HepG2 (cell line): ENCODE measurements around the gene FEV. TPM values are rescaled to one million over a fixed set of nuclear protein-coding genes. Genes with fewer than 3 reads are reported as not detected.

Source experiments
- BHLHE40 ChIP-seq: IDR thresholded peaks from 2 replicates; pipeline ENCODE4 v1.6.1; 2011; ENCODE audit warnings: low read length, improper control_type of control experiment
- BRD4 ChIP-seq: sonication (generic); formaldehyde crosslinking; IDR thresholded peaks from 2 replicates; pipeline ENCODE4 v1.4.0; 2020; ENCODE audit warnings: missing genetic modification reagents
- GATA4 ChIP-seq: sonication (generic); IDR thresholded peaks from 2 replicates; pipeline ENCODE4 v1.6.1; 2016; ENCODE audit warnings: antibody characterized with exemption, low read depth, borderline replicate concordance
- JARID2 ChIP-seq: sonication (generic); formaldehyde crosslinking; IDR thresholded peaks from 2 replicates; pipeline ENCODE4 v1.8.1; 2023; ENCODE audit warnings: missing genetic modification reagents, inconsistent platforms; ENCODE audit not compliant: insufficient replicate concordance
- KLF15 ChIP-seq: sonication (generic); formaldehyde crosslinking; IDR thresholded peaks from 2 replicates; pipeline ENCODE4 v1.8.1; 2023; ENCODE audit warnings: borderline replicate concordance, mild to moderate bottlenecking, inconsistent platforms, missing genetic modification reagents, mixed read lengths
- SNRNP70 ChIP-seq: fragments of 200-400 bp; formaldehyde crosslinking; IDR thresholded peaks from 2 replicates; pipeline ENCODE4 v1.6.1; 2017; ENCODE audit warnings: mild to moderate bottlenecking, low read depth, low read length, moderate library complexity
- ZFP41 ChIP-seq: sonication (generic); formaldehyde crosslinking; IDR thresholded peaks from 2 replicates; pipeline ENCODE4 v1.4.0; 2020; ENCODE audit warnings: mild to moderate bottlenecking, missing genetic modification reagents, borderline replicate concordance
- ZFP90 ChIP-seq: sonication (generic); formaldehyde crosslinking; IDR thresholded peaks from 2 replicates; pipeline ENCODE4 v1.8.0; 2022; ENCODE audit warnings: missing genetic modification reagents, mild to moderate bottlenecking, inconsistent platforms, borderline replicate concordance
- ZNF337 ChIP-seq: sonication (generic); formaldehyde crosslinking; IDR thresholded peaks from 2 replicates; pipeline ENCODE4 v1.5.1; 2020; ENCODE audit warnings: missing genetic modification reagents, low read depth, mild to moderate bottlenecking, borderline replicate concordance
- ZNF781 ChIP-seq: sonication (generic); formaldehyde crosslinking; IDR thresholded peaks from 2 replicates; pipeline ENCODE4 v1.5.1; 2020; ENCODE audit warnings: borderline replicate concordance, mild to moderate bottlenecking, missing genetic modification reagents; ENCODE audit errors: not compliant biosample characterization
- polyA plus RNA-seq, 8 experiments: library from polyadenylated mRNA; depleted of rRNA in 3 of 8; stranded (reverse) in 7 of 8; unstranded in 1 of 8; fragments of >200 nt; fragmentation: Illumina TruSeq in 4 of 8; extraction: Trizol in 4 of 8; gene quantifications; 2 replicates each; pipeline versions ENCODE4 v1.2.1 to v1.2.3, GENCODE V29; 2011 to 2016; ENCODE audit warnings: low read depth in 4 of 8, missing spikeins in 1 of 8, mixed read lengths in 1 of 8; ENCODE audit not compliant: insufficient read depth in 1 of 8
- total RNA-seq, 5 experiments: library from RNA; depleted of rRNA; stranded (reverse); fragments of >200 nt; fragmentation: Illumina TruSeq; extraction: Trizol; gene quantifications; 2 replicates each; pipeline ENCODE4 v1.2.3, GENCODE V29; 2016; ENCODE audit warnings: low read depth in 1 of 5
- TF ChIP-seq, protein P1 (sequence below), 2 experiments: fragments of 450-650 bp in 1 of 2; sonication (generic) in 1 of 2; formaldehyde crosslinking in 1 of 2; IDR thresholded peaks; 2 replicates each; pipeline versions ENCODE4 v1.6.1 to v1.8.0; 2016 to 2022; ENCODE audit warnings: antibody characterized with exemption in 1 of 2, mild to moderate bottlenecking in 1 of 2, missing genetic modification reagents in 1 of 2
- TF ChIP-seq, protein P2 (sequence below): sonication (generic); formaldehyde crosslinking; IDR thresholded peaks from 2 replicates; pipeline ENCODE4 v1.4.0; 2020; ENCODE audit warnings: missing genetic modification reagents, borderline replicate concordance
- TF ChIP-seq, protein P3 (sequence below): sonication (generic); formaldehyde crosslinking; IDR thresholded peaks from 2 replicates; pipeline ENCODE4 v1.4.0; 2020; ENCODE audit warnings: missing genetic modification reagents

Gene FEV
- total and polyA plus RNA-seq, 2 of the 13 experiments (the other 11 are each of a cell fraction or from before 2014, with no cell fraction given), result not detected

DNA sequence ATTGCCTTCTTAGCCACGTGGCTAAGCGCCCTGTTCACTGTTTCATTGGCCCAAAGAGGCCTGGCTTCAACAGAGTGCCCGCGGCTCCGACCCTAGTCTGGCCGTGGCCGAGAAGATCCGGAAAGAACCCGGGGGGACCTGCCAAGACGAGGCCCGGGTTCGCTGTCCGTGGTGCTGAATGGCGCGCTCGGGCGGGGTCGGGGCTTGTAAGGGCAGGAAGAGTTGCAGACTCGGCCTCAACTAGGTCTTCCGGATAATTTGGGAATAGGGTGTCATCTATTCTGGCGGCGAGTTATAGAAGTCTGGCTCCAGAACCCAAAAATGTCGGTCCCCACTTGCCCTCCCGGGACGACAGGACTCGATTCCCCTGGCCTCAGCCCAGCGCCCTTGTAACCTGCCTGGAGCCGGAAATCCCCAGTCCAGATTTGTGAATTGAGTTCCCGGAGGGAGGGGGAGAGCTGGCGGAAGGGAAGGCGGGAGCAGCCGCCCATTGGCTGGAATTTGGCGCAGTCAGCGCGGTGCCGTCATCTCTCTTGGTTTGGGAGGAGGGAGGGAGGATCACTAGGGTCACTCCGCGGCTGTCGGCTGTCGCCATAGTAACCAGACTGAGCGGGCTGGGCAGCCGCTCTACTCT lies 22.0 kb downstream of the FEV start (continued):
- TF ChIP-seq, protein P1, sequence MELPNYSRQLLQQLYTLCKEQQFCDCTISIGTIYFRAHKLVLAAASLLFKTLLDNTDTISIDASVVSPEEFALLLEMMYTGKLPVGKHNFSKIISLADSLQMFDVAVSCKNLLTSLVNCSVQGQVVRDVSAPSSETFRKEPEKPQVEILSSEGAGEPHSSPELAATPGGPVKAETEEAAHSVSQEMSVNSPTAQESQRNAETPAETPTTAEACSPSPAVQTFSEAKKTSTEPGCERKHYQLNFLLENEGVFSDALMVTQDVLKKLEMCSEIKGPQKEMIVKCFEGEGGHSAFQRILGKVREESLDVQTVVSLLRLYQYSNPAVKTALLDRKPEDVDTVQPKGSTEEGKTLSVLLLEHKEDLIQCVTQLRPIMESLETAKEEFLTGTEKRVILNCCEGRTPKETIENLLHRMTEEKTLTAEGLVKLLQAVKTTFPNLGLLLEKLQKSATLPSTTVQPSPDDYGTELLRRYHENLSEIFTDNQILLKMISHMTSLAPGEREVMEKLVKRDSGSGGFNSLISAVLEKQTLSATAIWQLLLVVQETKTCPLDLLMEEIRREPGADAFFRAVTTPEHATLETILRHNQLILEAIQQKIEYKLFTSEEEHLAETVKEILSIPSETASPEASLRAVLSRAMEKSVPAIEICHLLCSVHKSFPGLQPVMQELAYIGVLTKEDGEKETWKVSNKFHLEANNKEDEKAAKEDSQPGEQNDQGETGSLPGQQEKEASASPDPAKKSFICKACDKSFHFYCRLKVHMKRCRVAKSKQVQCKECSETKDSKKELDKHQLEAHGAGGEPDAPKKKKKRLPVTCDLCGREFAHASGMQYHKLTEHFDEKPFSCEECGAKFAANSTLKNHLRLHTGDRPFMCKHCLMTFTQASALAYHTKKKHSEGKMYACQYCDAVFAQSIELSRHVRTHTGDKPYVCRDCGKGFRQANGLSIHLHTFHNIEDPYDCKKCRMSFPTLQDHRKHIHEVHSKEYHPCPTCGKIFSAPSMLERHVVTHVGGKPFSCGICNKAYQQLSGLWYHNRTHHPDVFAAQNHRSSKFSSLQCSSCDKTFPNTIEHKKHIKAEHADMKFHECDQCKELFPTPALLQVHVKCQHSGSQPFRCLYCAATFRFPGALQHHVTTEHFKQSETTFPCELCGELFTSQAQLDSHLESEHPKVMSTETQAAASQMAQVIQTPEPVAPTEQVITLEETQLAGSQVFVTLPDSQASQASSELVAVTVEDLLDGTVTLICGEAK (IDR thresholded peaks at IDR 0.05), result no peak
- TF ChIP-seq, protein P1 (CRISPR knock-in tag; IDR thresholded peaks at IDR 0.05), result peak; percentile 87
- TF ChIP-seq JARID2 (CRISPR knock-in tag) (no peak), ZNF781 (CRISPR knock-in tag) (peak; percentile 99), ZFP41 (CRISPR knock-in tag) (no peak), BHLHE40 (no peak), ZFP90 (0 out of 2 replicates have a peak, but pooled peaks have one; percentile 79), ZNF337 (CRISPR knock-in tag) (no peak), GATA4 (no peak), SNRNP70 (no peak), BRD4 (no peak), KLF15 (CRISPR knock-in tag) (peak; percentile 91)
- TF ChIP-seq, protein P2, sequence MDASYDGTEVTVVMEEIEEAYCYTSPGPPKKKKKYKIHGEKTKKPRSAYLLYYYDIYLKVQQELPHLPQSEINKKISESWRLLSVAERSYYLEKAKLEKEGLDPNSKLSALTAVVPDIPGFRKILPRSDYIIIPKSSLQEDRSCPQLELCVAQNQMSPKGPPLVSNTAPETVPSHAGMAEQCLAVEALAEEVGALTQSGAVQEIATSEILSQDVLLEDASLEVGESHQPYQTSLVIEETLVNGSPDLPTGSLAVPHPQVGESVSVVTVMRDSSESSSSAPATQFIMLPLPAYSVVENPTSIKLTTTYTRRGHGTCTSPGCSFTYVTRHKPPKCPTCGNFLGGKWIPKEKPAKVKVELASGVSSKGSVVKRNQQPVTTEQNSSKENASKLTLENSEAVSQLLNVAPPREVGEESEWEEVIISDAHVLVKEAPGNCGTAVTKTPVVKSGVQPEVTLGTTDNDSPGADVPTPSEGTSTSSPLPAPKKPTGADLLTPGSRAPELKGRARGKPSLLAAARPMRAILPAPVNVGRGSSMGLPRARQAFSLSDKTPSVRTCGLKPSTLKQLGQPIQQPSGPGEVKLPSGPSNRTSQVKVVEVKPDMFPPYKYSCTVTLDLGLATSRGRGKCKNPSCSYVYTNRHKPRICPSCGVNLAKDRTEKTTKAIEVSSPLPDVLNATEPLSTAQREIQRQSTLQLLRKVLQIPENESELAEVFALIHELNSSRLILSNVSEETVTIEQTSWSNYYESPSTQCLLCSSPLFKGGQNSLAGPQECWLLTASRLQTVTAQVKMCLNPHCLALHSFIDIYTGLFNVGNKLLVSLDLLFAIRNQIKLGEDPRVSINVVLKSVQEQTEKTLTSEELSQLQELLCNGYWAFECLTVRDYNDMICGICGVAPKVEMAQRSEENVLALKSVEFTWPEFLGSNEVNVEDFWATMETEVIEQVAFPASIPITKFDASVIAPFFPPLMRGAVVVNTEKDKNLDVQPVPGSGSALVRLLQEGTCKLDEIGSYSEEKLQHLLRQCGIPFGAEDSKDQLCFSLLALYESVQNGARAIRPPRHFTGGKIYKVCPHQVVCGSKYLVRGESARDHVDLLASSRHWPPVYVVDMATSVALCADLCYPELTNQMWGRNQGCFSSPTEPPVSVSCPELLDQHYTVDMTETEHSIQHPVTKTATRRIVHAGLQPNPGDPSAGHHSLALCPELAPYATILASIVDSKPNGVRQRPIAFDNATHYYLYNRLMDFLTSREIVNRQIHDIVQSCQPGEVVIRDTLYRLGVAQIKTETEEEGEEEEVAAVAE (CRISPR knock-in tag), result peak; percentile 88
- TF ChIP-seq, protein P3, sequence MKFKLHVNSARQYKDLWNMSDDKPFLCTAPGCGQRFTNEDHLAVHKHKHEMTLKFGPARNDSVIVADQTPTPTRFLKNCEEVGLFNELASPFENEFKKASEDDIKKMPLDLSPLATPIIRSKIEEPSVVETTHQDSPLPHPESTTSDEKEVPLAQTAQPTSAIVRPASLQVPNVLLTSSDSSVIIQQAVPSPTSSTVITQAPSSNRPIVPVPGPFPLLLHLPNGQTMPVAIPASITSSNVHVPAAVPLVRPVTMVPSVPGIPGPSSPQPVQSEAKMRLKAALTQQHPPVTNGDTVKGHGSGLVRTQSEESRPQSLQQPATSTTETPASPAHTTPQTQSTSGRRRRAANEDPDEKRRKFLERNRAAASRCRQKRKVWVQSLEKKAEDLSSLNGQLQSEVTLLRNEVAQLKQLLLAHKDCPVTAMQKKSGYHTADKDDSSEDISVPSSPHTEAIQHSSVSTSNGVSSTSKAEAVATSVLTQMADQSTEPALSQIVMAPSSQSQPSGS (CRISPR knock-in tag), result peak; percentile 67; the same call in 1 of the 2 replicates
